HL-60 (cell line): ENCODE data around the gene FAM149A.

Source experiments
- CTCF ChIP-seq: IDR thresholded peaks from one replicate; pipeline ENCODE4 v1.5.1; 2011; ENCODE audit warnings: low read length, control low read depth, inconsistent platforms; ENCODE audit not compliant: insufficient read depth
- GABPA ChIP-seq: IDR thresholded peaks from 2 replicates; pipeline ENCODE4 v1.6.1; 2012; ENCODE audit warnings: low read depth
- POLR2AphosphoS5 ChIP-seq: IDR thresholded peaks from 2 replicates; pipeline ENCODE4 v1.6.1; 2012; ENCODE audit warnings: low read depth
- TF ChIP-seq, protein P1 (sequence below): IDR thresholded peaks from 2 replicates; pipeline ENCODE4 v1.6.1; 2012; ENCODE audit warnings: low read depth; ENCODE audit not compliant: insufficient replicate concordance

GRCh38 chr4:186108391-186108790, 3.9 kb downstream of the FAM149A start:
- TF ChIP-seq CTCF: no peak
- TF ChIP-seq POLR2AphosphoS5: no peak
- TF ChIP-seq, protein P1, sequence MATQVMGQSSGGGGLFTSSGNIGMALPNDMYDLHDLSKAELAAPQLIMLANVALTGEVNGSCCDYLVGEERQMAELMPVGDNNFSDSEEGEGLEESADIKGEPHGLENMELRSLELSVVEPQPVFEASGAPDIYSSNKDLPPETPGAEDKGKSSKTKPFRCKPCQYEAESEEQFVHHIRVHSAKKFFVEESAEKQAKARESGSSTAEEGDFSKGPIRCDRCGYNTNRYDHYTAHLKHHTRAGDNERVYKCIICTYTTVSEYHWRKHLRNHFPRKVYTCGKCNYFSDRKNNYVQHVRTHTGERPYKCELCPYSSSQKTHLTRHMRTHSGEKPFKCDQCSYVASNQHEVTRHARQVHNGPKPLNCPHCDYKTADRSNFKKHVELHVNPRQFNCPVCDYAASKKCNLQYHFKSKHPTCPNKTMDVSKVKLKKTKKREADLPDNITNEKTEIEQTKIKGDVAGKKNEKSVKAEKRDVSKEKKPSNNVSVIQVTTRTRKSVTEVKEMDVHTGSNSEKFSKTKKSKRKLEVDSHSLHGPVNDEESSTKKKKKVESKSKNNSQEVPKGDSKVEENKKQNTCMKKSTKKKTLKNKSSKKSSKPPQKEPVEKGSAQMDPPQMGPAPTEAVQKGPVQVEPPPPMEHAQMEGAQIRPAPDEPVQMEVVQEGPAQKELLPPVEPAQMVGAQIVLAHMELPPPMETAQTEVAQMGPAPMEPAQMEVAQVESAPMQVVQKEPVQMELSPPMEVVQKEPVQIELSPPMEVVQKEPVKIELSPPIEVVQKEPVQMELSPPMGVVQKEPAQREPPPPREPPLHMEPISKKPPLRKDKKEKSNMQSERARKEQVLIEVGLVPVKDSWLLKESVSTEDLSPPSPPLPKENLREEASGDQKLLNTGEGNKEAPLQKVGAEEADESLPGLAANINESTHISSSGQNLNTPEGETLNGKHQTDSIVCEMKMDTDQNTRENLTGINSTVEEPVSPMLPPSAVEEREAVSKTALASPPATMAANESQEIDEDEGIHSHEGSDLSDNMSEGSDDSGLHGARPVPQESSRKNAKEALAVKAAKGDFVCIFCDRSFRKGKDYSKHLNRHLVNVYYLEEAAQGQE: no peak
- TF ChIP-seq GABPA: no peak
